Muscle of leg (tissue), 11 donors: ENCODE measurements around the gene SLC12A6. TPM values are rescaled to one million over a fixed set of nuclear protein-coding genes. Genes with fewer than 3 reads are reported as not detected.

Experiments used
- DNase-seq: peaks from one replicate; pipeline ENCODE4 v3.0.0; 2013
- H3K27ac ChIP-seq: one replicate; pipeline ENCODE4 v1.5.1; 2013; ENCODE audit warnings: mild to moderate bottlenecking, low read length, control low read depth
- H3K27me3 ChIP-seq: one replicate; pipeline ENCODE4 v1.6.1; 2013; ENCODE audit warnings: low read length; ENCODE audit not compliant: control insufficient read depth, insufficient read depth
- H3K36me3 ChIP-seq: one replicate; pipeline ENCODE4 v1.6.1; 2013; ENCODE audit warnings: low read length; ENCODE audit not compliant: control insufficient read depth, insufficient read depth
- H3K4me1 ChIP-seq: one replicate; pipeline ENCODE4 v1.6.1; 2013; ENCODE audit warnings: low read length; ENCODE audit not compliant: control insufficient read depth, insufficient read depth
- H3K4me3 ChIP-seq: one replicate; pipeline ENCODE4 v1.5.1; 2013; ENCODE audit warnings: low read length, control low read depth
- H3K9me3 ChIP-seq: replicated peaks from 2 replicates; pipeline ENCODE4 v1.6.1; 2013; ENCODE audit warnings: low read depth, low read length; ENCODE audit not compliant: control insufficient read depth
- WGBS: methylation state at CpG from one replicate; pipeline ENCODE4 v1.1.5; 2013; ENCODE audit warnings: missing lambda C conversion rate; ENCODE audit not compliant: insufficient coverage; 5-methylcytosine and 5-hydroxymethylcytosine counted together
- polyA plus RNA-seq, 8 donors: library from polyadenylated mRNA; unstranded; fragments of 120-200 nt; gene quantifications; one replicate each; pipeline versions ENCODE4 v1.2.1 to v1.2.3, GENCODE V29; 2013; ENCODE audit warnings: inconsistent platforms in 1 of 8, low replicate concordance in 1 of 8; ENCODE audit not compliant: insufficient read length in 8 of 8, insufficient read depth in 1 of 8
- total RNA-seq: library from RNA; stranded (reverse); fragments of 120-200 nt; gene quantifications from one replicate; pipeline ENCODE4 v1.2.4, GENCODE V29; 2013

Gene SLC12A6
- total and polyA plus RNA-seq, 9 donors: 11.7 to 18.6 (median 15.3) TPM

DNA sequence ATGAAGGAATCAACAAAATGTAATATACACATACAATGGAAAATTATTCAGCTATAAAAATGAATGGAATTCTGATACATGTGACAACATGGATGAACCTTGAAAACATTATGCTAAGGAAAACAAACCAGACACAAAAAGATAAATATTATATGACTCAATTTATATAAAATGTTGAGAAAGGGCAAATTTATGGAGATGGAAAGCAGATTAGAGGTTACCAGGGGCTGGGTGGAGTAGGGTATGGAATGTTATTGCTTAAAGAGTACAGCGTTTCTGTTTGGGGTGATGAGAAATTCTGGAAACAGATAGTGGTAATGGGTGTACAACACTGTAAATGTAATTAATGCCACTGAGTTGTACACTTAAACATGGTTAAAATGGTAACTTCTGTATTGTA, 61.9 kb downstream of the SLC12A6 start:
- WGBS: 57% methylated on average over 1 of the region's 1 CpG
- no peak overlapping the region for H3K4me3 ChIP-seq
- no peaks in the 10 kb centered on the region for H3K27me3 ChIP-seq
- no peaks in the 10 kb centered on the region for H3K36me3 ChIP-seq
- no peaks in the 10 kb centered on the region for H3K4me1 ChIP-seq
- H3K9me3 ChIP-seq: no peaks in the 10 kb centered on the region
- DNase-seq: no peak
- H3K27ac ChIP-seq: no peak overlapping the region

GRCh38 chr15:34275154-34275553, 62.4 kb downstream of the SLC12A6 start:
- H3K9me3 ChIP-seq: no peaks in the 10 kb centered on the region
- H3K27me3 ChIP-seq: no peaks in the 10 kb centered on the region
- H3K27ac ChIP-seq: no peak overlapping the region
- no peak for DNase-seq
- H3K4me3 ChIP-seq: no peak overlapping the region
- H3K36me3 ChIP-seq: no peaks in the 10 kb centered on the region
- no peaks in the 10 kb centered on the region for H3K4me1 ChIP-seq

GRCh38 chr15:34271493-34271892, 66.1 kb downstream of the SLC12A6 start:
- Histone ChIP-seq H3K27me3 (no peaks in the 10 kb centered on the region), H3K4me3 (no peak overlapping the region), H3K4me1 (no peaks in the 10 kb centered on the region), H3K36me3 (no peaks in the 10 kb centered on the region), H3K9me3 (no peaks in the 10 kb centered on the region), H3K27ac (no peak overlapping the region)
- DNase-seq: no peak
- no CpG with 5 or more reads among the region's 3 CpGs for WGBS

DNA sequence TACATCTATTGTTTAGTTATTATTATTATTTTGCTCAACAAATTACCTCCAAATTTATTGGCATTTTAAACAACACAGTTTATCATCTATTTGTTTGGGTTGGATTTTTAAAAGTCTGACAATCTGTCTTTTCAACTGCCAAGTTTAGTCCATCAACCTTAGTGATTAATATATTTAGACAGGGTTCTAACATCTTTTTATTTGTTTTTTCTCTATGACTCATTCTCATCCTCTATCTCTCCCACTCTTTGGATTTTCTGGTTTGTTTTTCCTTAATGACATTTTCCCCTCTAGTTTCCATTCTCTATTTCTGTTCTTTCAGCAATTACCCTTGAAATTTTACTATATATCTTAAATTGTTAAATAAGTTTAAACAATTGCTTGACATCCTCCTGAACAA, 70.8 kb downstream of the SLC12A6 start:
- Histone ChIP-seq H3K9me3 (no peaks in the 10 kb centered on the region), H3K4me1 (no peaks in the 10 kb centered on the region), H3K4me3 (no peak overlapping the region), H3K27ac (no peak overlapping the region), H3K36me3 (no peaks in the 10 kb centered on the region), H3K27me3 (no peaks in the 10 kb centered on the region)
- no peak for DNase-seq

DNA sequence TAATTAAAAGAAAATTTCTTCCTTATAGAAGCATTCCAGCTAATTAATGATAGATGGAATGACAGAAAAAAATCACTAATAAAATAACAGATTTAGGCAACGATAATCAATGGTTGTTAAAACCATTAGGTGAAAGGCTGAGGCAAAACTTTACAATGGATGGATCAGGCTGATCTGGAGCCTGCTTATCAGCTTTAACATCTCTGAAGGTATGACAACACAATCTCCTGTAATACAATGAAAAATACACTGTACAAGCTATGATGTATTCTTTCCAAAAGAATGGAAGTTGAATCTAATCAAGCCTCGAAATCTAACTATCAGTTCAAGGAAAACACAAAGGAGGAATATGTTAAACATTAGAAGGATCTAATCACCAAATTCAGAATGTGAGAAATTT, 73.5 kb downstream of the SLC12A6 start:
- DNase-seq: no peak
- no peak overlapping the region for H3K27ac ChIP-seq
- WGBS: no CpG with 5 or more reads among the region's 2 CpGs
- no peaks in the 10 kb centered on the region for H3K4me1 ChIP-seq
- H3K9me3 ChIP-seq: no peaks in the 10 kb centered on the region
- no peaks in the 10 kb centered on the region for H3K36me3 ChIP-seq
- H3K4me3 ChIP-seq: no peak overlapping the region
- H3K27me3 ChIP-seq: no peaks in the 10 kb centered on the region

- 95% methylated on average over 13 of the region's 13 CpGs for WGBS
- no peaks in the 10 kb centered on the region for H3K4me1 ChIP-seq
- H3K9me3 ChIP-seq: no peaks in the 10 kb centered on the region
Measured at GRCh38 chr15:34262362-34262761, 75.2 kb downstream of the SLC12A6 start.

DNA sequence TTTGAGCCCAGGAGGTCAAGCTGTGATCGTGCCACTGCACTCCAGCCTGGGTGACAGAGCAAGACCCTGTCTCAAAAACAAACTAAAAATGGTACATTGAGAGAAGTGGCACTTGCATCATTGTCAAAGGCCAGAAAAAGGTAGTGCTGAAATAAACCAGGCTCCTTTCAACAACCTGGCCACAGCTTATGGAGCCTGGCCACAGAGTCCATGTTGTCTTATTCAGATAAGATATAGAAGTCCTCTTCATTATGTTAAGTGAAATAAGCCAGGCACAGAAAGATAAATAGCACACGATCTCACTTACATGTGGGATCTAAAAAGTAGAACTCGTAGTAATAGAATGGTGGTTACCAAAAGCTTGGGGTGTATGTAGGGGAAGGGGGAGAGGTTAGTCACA, 78.0 kb downstream of the SLC12A6 start:
- Histone ChIP-seq H3K4me3 (no peak overlapping the region), H3K9me3 (no peaks in the 10 kb centered on the region), H3K27ac (no peak overlapping the region), H3K4me1 (no peaks in the 10 kb centered on the region), H3K27me3 (no peaks in the 10 kb centered on the region), H3K36me3 (peaks cover 7% of the 10 kb centered on the region)
- WGBS: 100% methylated on average over 2 of the region's 3 CpGs
- no peak for DNase-seq

More at GRCh38 chr15:34262362-34262761, 75.2 kb downstream of the SLC12A6 start:
- H3K4me3 ChIP-seq: no peak overlapping the region
- DNase-seq: no peak
- no peak overlapping the region for H3K27ac ChIP-seq
- peaks cover 5% of the 10 kb centered on the region for H3K36me3 ChIP-seq
- H3K27me3 ChIP-seq: no peaks in the 10 kb centered on the region

DNA sequence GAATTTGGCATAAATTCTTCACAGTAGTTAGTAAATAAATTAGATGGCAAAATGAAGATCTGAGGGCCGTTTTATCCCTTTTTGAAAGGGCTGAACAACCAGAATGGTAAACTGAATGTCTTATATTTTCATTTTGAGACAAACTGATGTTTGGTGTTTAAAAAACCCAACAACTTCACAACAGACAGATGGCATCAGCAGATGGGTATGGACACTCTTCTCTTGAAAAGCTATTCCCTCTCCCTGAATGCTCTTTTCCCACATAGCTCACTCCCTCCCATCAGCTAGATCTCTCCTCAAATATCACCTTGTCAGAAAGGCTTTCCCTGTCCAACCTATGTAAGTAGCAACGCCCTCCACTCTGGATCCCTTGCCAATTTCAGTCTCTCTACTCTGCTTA, 79.4 kb downstream of the SLC12A6 start:
- H3K9me3 ChIP-seq: no peaks in the 10 kb centered on the region
- WGBS: no CpG with 5 or more reads among the region's 2 CpGs
- peaks cover 16% of the 10 kb centered on the region for H3K36me3 ChIP-seq
- no peaks in the 10 kb centered on the region for H3K27me3 ChIP-seq
- H3K27ac ChIP-seq: no peak overlapping the region
- H3K4me1 ChIP-seq: no peaks in the 10 kb centered on the region
- H3K4me3 ChIP-seq: no peak overlapping the region
- DNase-seq: no peak

DNA sequence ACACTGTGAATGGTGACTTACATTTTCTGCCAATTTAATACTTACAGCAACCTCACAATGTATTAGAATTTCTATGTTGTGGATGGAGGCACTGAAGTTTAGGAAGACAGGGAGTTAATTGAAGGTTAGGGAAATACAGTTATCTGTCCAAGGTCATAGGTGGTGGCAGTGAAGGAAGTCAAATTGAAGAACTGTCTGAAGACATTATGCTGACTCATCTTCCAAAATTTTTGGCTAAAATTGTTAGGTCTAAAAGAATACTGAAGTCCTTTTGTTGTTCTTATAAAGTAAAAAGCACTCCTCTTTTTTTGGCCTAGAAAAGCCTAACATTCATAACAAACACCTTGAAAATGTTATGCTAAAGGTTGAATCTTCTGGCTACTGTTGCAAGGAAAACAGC, 85.0 kb downstream of the SLC12A6 start:
- H3K27ac ChIP-seq: no peak overlapping the region
- H3K9me3 ChIP-seq: no peaks in the 10 kb centered on the region
- no peaks in the 10 kb centered on the region for H3K4me1 ChIP-seq
- DNase-seq: no peak
- H3K36me3 ChIP-seq: peaks cover 24% of the 10 kb centered on the region
- H3K27me3 ChIP-seq: no peaks in the 10 kb centered on the region
- H3K4me3 ChIP-seq: no peak overlapping the region

DNA sequence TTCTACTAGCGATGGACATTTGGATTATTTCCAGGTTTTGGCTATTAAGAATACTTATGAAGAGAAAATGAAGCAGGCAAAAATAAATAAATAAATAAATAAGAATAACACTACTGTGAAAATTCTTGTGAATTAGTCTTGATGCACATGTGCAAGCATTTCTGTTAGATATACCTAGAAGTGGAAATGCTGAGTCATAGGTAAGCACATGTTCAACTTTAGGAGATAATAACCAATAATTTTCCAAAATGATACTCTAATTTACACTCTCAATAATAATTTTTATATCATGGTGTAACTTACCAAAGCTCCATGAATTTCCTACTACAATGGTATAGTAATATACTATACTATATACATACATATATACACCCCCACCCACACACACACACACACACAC, 89.4 kb downstream of the SLC12A6 start:
- DNase-seq: no peak
- H3K36me3 ChIP-seq: peaks cover 21% of the 10 kb centered on the region
- WGBS: no CpG with 5 or more reads among the region's 1 CpG
- no peak overlapping the region for H3K4me3 ChIP-seq
- no peaks in the 10 kb centered on the region for H3K27me3 ChIP-seq
- no peak overlapping the region for H3K27ac ChIP-seq
- no peaks in the 10 kb centered on the region for H3K4me1 ChIP-seq
- no peaks in the 10 kb centered on the region for H3K9me3 ChIP-seq

DNA sequence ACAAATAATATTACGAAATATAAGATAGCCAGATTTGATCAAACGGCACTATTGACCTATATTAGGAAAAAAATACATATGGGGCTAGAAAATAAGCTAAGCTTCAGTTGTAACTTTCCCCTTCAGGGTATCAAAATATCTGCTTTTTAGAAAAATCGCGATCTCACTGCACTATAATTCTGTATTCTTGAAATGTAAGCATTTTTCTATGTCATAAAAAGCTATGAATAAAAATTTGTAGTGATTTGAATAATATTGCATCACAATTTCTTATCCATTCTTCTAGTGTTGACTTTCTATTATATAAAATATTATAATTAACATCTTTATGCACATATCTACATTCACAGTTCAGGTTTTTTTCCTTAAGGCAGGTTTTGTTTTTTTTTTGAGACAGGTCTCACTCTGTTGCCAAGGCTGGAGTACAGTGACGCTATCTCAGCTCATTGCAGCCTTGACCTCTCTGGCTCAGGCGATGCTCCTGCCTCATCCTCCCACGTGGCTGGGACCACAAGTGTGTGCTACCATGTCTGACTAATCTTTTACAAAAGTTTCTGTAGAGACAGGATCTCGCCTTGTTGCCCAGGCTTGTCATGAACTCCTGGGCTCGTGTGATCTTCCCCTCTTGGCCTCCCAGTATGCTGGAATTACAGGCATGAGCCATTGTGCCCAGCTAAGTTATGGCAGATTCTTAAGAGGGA, 91.2 kb downstream of the SLC12A6 start:
- WGBS: 66% methylated on average over 4 of the region's 9 CpGs
- H3K4me3 ChIP-seq: no peak overlapping the region

More for the DNA sequence above, 91.2 kb downstream of the SLC12A6 start:
- Histone ChIP-seq H3K9me3 (no peaks in the 10 kb centered on the region), H3K4me1 (no peaks in the 10 kb centered on the region), H3K27ac (no peak overlapping the region), H3K36me3 (peaks cover 21% of the 10 kb centered on the region), H3K27me3 (no peaks in the 10 kb centered on the region)
- DNase-seq: no peak
